ENCODE data around the gene HCN4. TPM values are rescaled to one million over a fixed set of nuclear protein-coding genes. Genes with fewer than 3 reads are reported as not detected.
A peak's percentile ranks its signal among the peaks of the same experiment; 100 is the strongest.

HCN4 gene
- total RNA-seq, 4 donors from 2014 or later, result 0.14 TPM; not detected in 3

GRCh38 chr15:73373221-73373620 lies 4.5 kb upstream of the HCN4 start:
- Histone ChIP-seq H3K4me1 (peaks cover 0 to 11% (median 6%) of the 10 kb centered on the region in 4 donors), H3K4me3 (no peak overlapping the region), H3K36me3 (no peaks in the 10 kb centered on the region), H3K27me3 (peaks cover 59% of the 10 kb centered on the region), H3K27ac (no peak overlapping the region), H3K9me3 (no peaks in the 10 kb centered on the region)
- in situ Hi-C loops (cut with MboI; ENCODE audit: low pct_ligation_motif_present in 1 of 4, low pct_unique_long_range_greater_than_20kb in 1 of 4, low sequenced_read_pairs in 3 of 4), result no loop called here
- no peak for DNase-seq
- intact Hi-C loops (cut with DNase I; ENCODE audit: low total_unique reads), result loop anchor here (5.0 kb wide), 1 partner anchor 611 kb away; no protein-coding TSS in a partner anchor
- whole genome bisulfite sequencing, 2 donors (ENCODE audit: low coverage in 1 of 2), result 60 to 83% methylated on average over 1 of the region's 1 CpG
- TF ChIP-seq POLR2AphosphoS5 (IDR thresholded peaks at IDR 0.05), result no peak
- no peak for TF ChIP-seq EP300 (IDR thresholded peaks at IDR 0.05; ENCODE audit: low read depth)
- TF ChIP-seq POLR2A (IDR thresholded peaks at IDR 0.05), result no peak

GRCh38 chr15:73371812-73372211 lies 3.1 kb upstream of the HCN4 start:
- TF ChIP-seq CTCF (IDR thresholded peaks at IDR 0.05) (no peak), EP300 (IDR thresholded peaks at IDR 0.05; ENCODE audit: low read depth) (no peak), POLR2A (IDR thresholded peaks at IDR 0.05) (no peak), POLR2AphosphoS5 (IDR thresholded peaks at IDR 0.05) (no peak)
- in situ Hi-C loops (cut with MboI; ENCODE audit: low pct_ligation_motif_present in 1 of 4, low pct_unique_long_range_greater_than_20kb in 1 of 4, low sequenced_read_pairs in 3 of 4) (no loop called here), intact Hi-C loops (cut with DNase I; ENCODE audit: low total_unique reads) (loop anchor here (5.0 kb wide), 1 partner anchor 610 kb away; no protein-coding TSS in a partner anchor)
- H3K27ac ChIP-seq, result no peak overlapping the region
- no peak overlapping the region for H3K4me3 ChIP-seq
- H3K36me3 ChIP-seq, result no peaks in the 10 kb centered on the region
- peaks cover 0 to 20% (median 10%) of the 10 kb centered on the region in 4 donors for H3K4me1 ChIP-seq
- 60 to 82% methylated on average over 1 to 2 of the region's 2 CpGs for WGBS, 2 donors (ENCODE audit: low coverage in 1 of 2)
- peaks cover 73% of the 10 kb centered on the region for H3K27me3 ChIP-seq
- DNase-seq, result no peak
- no peaks in the 10 kb centered on the region for H3K9me3 ChIP-seq

- no peak overlapping the region for H3K27ac ChIP-seq
- WGBS, 2 donors (ENCODE audit: low coverage in 1 of 2), result 75 to 81% methylated on average over 3 of the region's 3 CpGs
- no peak for DNase-seq
- no peaks in the 10 kb centered on the region for H3K9me3 ChIP-seq
- H3K36me3 ChIP-seq, result no peaks in the 10 kb centered on the region
- TF ChIP-seq POLR2AphosphoS5 (IDR thresholded peaks at IDR 0.05) (no peak), POLR2A (IDR thresholded peaks at IDR 0.05) (no peak), EP300 (IDR thresholded peaks at IDR 0.05; ENCODE audit: low read depth) (no peak), CTCF (IDR thresholded peaks at IDR 0.05) (no peak)
- intact Hi-C loops (cut with DNase I; ENCODE audit: low total_unique reads), result loop anchor here (5.0 kb wide), 1 partner anchor 608 kb away; no protein-coding TSS in a partner anchor
- no peak overlapping the region for H3K4me3 ChIP-seq
- H3K4me1 ChIP-seq, result peaks cover 0 to 20% (median 10%) of the 10 kb centered on the region in 4 donors
- in situ Hi-C loops (cut with MboI; ENCODE audit: low pct_ligation_motif_present in 1 of 4, low pct_unique_long_range_greater_than_20kb in 1 of 4, low sequenced_read_pairs in 3 of 4), result no loop called here
- peaks cover 87% of the 10 kb centered on the region for H3K27me3 ChIP-seq
These were observed 1.4 kb upstream of the HCN4 start for GRCh38 chr15:73370151-73370550.

GRCh38 chr15:73369154-73369694 lies 466 bp upstream of the HCN4 start:
- intact Hi-C loops (cut with DNase I; ENCODE audit: low total_unique reads), result no loop called here

More at GRCh38 chr15:73369154-73369694, 466 bp upstream of the HCN4 start:
- Histone ChIP-seq H3K4me3 (peak overlapping the region in 1 of 4 donors; percentile 54), H3K36me3 (no peaks in the 10 kb centered on the region), H3K9me3 (no peaks in the 10 kb centered on the region), H3K27me3 (peaks cover 88% of the 10 kb centered on the region), H3K27ac (no peak overlapping the region), H3K4me1 (peaks cover 0 to 20% (median 10%) of the 10 kb centered on the region in 4 donors)
- no peak for DNase-seq
- TF ChIP-seq POLR2A (IDR thresholded peaks at IDR 0.05) (no peak), EP300 (IDR thresholded peaks at IDR 0.05; ENCODE audit: low read depth) (no peak), POLR2AphosphoS5 (IDR thresholded peaks at IDR 0.05) (no peak), CTCF (IDR thresholded peaks at IDR 0.05) (no peak)
- WGBS, 2 donors (ENCODE audit: low coverage in 1 of 2), result 3% methylated on average over 41 of the region's 44 CpGs; no CpG with 5 or more reads in 1 of the 2 donors
- in situ Hi-C loops (cut with MboI; ENCODE audit: low pct_ligation_motif_present in 1 of 4, low pct_unique_long_range_greater_than_20kb in 1 of 4, low sequenced_read_pairs in 3 of 4), result no loop called here
